IPS-NIHi11 (cell line): ENCODE results near the gene DUXB.
A peak's percentile ranks its signal among the peaks of the same experiment; 100 is the strongest.

Experiments
- DNase-seq: peaks from one replicate; pipeline ENCODE4 v3.0.0; 2012; ENCODE audit warnings: mixed read lengths, low spot score

Gene DUXB

GRCh38 chr16:75701361-75701760 is at the start of gene DUXB:
Gene DUXB, minus strand, starts transcription at chr16:75701461. Its CDS starts 43 bp downstream, at chr16:75701418.
- DNase-seq, result no peak

- no peak for DNase-seq
These were observed 49.3 kb upstream of the DUXB start for GRCh38 chr16:75750528-75750927.

- no peak for DNase-seq
These were observed 45.1 kb upstream of the DUXB start for GRCh38 chr16:75746359-75746758.

GRCh38 chr16:75745823-75746222 is 44.6 kb upstream of the DUXB start:
- no peak for DNase-seq

GRCh38 chr16:75745242-75745641 is 44.0 kb upstream of the DUXB start:
- DNase-seq, result no peak

GRCh38 chr16:75742424-75743047 is 41.3 kb upstream of the DUXB start:
- DNase-seq, result no peak

GRCh38 chr16:75733305-75734211 is 32.3 kb upstream of the DUXB start:
- no peak for DNase-seq

GRCh38 chr16:75732871-75733270 is 31.6 kb upstream of the DUXB start:
- DNase-seq, result no peak

GRCh38 chr16:75727221-75727620 is 26.0 kb upstream of the DUXB start:
- no peak for DNase-seq

GRCh38 chr16:75726390-75726789 is 25.1 kb upstream of the DUXB start, which contains the start of gene CPHXL:
Gene CPHXL, minus strand, starts transcription at chr16:75726490. Its CDS starts 48 bp downstream, at chr16:75726442.
- DNase-seq, result no peak

- DNase-seq, result no peak
These were observed 17.2 kb upstream of the DUXB start for GRCh38 chr16:75718452-75718851.

- no peak for DNase-seq
These were observed 13.4 kb upstream of the DUXB start for GRCh38 chr16:75714661-75715060.

- DNase-seq, result no peak
These were observed 9.1 kb upstream of the DUXB start for GRCh38 chr16:75710344-75710743.

- DNase-seq, result no peak
These were observed 2.0 kb upstream of the DUXB start for GRCh38 chr16:75703306-75703705.

GRCh38 chr16:75702242-75702641 is 981 bp upstream of the DUXB start:
- no peak for DNase-seq

GRCh38 chr16:75697571-75697970 is 3.7 kb downstream of the DUXB start:
- no peak for DNase-seq

GRCh38 chr16:75695708-75696107 is 5.6 kb downstream of the DUXB start:
- DNase-seq, result peak; percentile 45

GRCh38 chr16:75687361-75687760 is 13.9 kb downstream of the DUXB start:
- DNase-seq, result no peak

- DNase-seq, result no peak
These were observed 19.0 kb downstream of the DUXB start for GRCh38 chr16:75682308-75682707.

- no peak for DNase-seq
These were observed 21.9 kb downstream of the DUXB start for GRCh38 chr16:75679366-75679765.

GRCh38 chr16:75676909-75677308 is 24.4 kb downstream of the DUXB start, which contains the start of gene CPHXL2:
Gene CPHXL2, minus strand, starts transcription at chr16:75677009. Its CDS starts 10 bp downstream, at chr16:75676999.
- no peak for DNase-seq

- no peak for DNase-seq
These were observed 33.8 kb downstream of the DUXB start for GRCh38 chr16:75667503-75667902.

GRCh38 chr16:75660726-75661302 is 40.4 kb downstream of the DUXB start:
- no peak for DNase-seq
